ENCODE measurements around the gene RELT.

GRCh38 chr11:73409431-73409830, 33.2 kb downstream of the RELT start:
- TF ChIP-seq TAF1 (IDR thresholded peaks at IDR 0.05; ENCODE audit: borderline replicate concordance, low read depth, low read length) (no peak), POLR2A (IDR thresholded peaks at IDR 0.05; ENCODE audit: low read depth, low read length) (no peak), POLR2AphosphoS5 (IDR thresholded peaks at IDR 0.05; ENCODE audit: low read depth, low read length) (no peak)
